ENCODE measurements around the gene GALM.

The GALM gene

DNA sequence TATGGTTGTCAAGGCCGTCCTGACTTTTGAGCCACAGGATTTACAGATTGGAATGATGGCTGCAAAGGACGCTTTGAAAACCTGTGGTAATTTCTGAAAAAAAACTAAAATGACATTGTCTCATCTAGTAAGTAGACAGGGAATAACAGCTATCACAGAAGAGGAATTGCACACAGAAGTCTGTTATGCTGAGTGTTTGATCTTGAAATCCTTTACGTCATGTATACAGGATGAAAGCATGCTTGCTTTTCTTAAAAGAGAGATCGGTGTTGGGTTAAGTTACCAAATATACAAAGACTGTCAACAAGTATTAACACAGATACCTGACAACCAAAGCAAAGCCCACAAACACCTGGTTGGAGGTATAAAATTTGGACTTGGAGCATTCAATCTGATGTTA is 97.8 kb downstream of the GALM start:
- no peaks in the 10 kb centered on the region for H4K20me1 ChIP-seq (ENCODE audit: control insufficient read depth, insufficient read depth, low read depth, low read length)
- H3K9me2 ChIP-seq (replicated peaks; ENCODE audit: control insufficient read depth, low read length) = no peaks in the 10 kb centered on the region
- H3K27ac ChIP-seq (ENCODE audit: low read depth, low read length) = no peak overlapping the region
- H3K4me3 ChIP-seq (ENCODE audit: low read length) = no peak overlapping the region
- TF ChIP-seq, protein P1, sequence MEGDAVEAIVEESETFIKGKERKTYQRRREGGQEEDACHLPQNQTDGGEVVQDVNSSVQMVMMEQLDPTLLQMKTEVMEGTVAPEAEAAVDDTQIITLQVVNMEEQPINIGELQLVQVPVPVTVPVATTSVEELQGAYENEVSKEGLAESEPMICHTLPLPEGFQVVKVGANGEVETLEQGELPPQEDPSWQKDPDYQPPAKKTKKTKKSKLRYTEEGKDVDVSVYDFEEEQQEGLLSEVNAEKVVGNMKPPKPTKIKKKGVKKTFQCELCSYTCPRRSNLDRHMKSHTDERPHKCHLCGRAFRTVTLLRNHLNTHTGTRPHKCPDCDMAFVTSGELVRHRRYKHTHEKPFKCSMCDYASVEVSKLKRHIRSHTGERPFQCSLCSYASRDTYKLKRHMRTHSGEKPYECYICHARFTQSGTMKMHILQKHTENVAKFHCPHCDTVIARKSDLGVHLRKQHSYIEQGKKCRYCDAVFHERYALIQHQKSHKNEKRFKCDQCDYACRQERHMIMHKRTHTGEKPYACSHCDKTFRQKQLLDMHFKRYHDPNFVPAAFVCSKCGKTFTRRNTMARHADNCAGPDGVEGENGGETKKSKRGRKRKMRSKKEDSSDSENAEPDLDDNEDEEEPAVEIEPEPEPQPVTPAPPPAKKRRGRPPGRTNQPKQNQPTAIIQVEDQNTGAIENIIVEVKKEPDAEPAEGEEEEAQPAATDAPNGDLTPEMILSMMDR (IDR thresholded peaks at IDR 0.05; ENCODE audit: low read depth, low read length, poor library complexity, severe bottlenecking) = no peak
- TF ChIP-seq EZH2phosphoT487 (IDR thresholded peaks at IDR 0.05; ENCODE audit: borderline replicate concordance, low read length) = no peak
- no peaks in the 10 kb centered on the region for H3K27me3 ChIP-seq (ENCODE audit: control insufficient read depth, low read length)
- H3F3A ChIP-seq (ENCODE audit: control insufficient read depth, insufficient read depth) = no peaks in the 10 kb centered on the region
- no peaks in the 10 kb centered on the region for H3K36me3 ChIP-seq (ENCODE audit: control insufficient read depth, low read length)
- H3K9me3 ChIP-seq (ENCODE audit: control insufficient read depth, insufficient read depth, low read length) = no peaks in the 10 kb centered on the region
- H3K79me2 ChIP-seq (ENCODE audit: control insufficient read depth, low read length) = no peaks in the 10 kb centered on the region
- peaks cover 5% of the 10 kb centered on the region; the same call in 1 of the 2 replicates for H3K4me1 ChIP-seq (ENCODE audit: control insufficient read depth, low read length)
- H3K4me2 ChIP-seq (ENCODE audit: low read length) = no peak overlapping the region

DNA sequence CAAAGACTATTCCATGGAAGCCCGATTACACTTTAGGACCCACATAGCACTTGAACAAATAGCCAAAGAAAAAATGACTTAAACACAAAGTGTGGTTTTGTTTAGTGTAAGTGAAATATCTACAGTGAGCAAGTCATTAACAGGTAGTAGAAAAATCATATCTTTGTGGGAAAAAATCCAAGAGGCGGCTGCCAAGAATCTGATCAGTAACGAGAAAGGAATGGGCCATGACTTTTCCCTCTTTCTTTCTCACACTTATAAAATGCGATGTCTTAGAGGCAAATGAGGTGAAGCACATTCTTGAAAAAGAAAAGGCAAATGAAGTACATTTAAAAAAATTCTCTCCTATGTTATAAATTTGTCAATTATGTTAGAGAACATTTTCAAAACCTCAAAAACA is 99.2 kb downstream of the GALM start:
- H4K20me1 ChIP-seq (ENCODE audit: control insufficient read depth, insufficient read depth, low read depth, low read length) = no peaks in the 10 kb centered on the region
- peaks cover 5% of the 10 kb centered on the region; the same call in 1 of the 2 replicates for H3K4me1 ChIP-seq (ENCODE audit: control insufficient read depth, low read length)
- no peaks in the 10 kb centered on the region for H3F3A ChIP-seq (ENCODE audit: control insufficient read depth, insufficient read depth)
- TF ChIP-seq EZH2phosphoT487 (IDR thresholded peaks at IDR 0.05; ENCODE audit: borderline replicate concordance, low read length) = no peak
- TF ChIP-seq, protein P1 (IDR thresholded peaks at IDR 0.05; ENCODE audit: low read depth, low read length, poor library complexity, severe bottlenecking) = no peak
- no peaks in the 10 kb centered on the region for H3K79me2 ChIP-seq (ENCODE audit: control insufficient read depth, low read length)
- no peaks in the 10 kb centered on the region for H3K9me2 ChIP-seq (replicated peaks; ENCODE audit: control insufficient read depth, low read length)
- no peak overlapping the region for H3K4me3 ChIP-seq (ENCODE audit: low read length)
- H3K9me3 ChIP-seq (ENCODE audit: control insufficient read depth, insufficient read depth, low read length) = no peaks in the 10 kb centered on the region
- H3K27ac ChIP-seq (ENCODE audit: low read depth, low read length) = no peak overlapping the region
- H3K36me3 ChIP-seq (ENCODE audit: control insufficient read depth, low read length) = no peaks in the 10 kb centered on the region
- no peaks in the 10 kb centered on the region for H3K27me3 ChIP-seq (ENCODE audit: control insufficient read depth, low read length)
- H3K4me2 ChIP-seq (ENCODE audit: low read length) = no peak overlapping the region

DNA sequence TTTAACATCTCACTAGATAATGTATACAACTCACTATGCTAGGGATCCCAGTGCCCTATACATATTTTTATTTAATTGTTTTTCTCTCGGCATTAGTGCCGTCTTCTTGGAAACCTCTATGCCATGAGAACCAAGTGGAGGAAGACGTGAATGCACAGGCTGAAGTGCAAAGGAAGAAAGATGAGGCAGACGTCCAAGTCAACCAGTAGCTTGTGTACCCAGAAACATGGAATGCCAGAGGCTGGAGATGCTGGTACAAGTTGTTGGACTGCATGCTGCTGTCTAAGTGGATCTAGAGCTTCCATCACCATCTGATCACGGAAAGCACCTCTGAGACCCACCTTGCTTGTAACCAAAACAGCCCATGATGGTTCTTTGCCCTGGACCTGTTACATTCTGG is 99.6 kb downstream of the GALM start:
- H4K20me1 ChIP-seq (ENCODE audit: control insufficient read depth, insufficient read depth, low read depth, low read length) = no peaks in the 10 kb centered on the region
- no peak overlapping the region for H3K27ac ChIP-seq (ENCODE audit: low read depth, low read length)
- no peaks in the 10 kb centered on the region for H3K27me3 ChIP-seq (ENCODE audit: control insufficient read depth, low read length)
- H3K79me2 ChIP-seq (ENCODE audit: control insufficient read depth, low read length) = no peaks in the 10 kb centered on the region
- no peaks in the 10 kb centered on the region for H3F3A ChIP-seq (ENCODE audit: control insufficient read depth, insufficient read depth)
- TF ChIP-seq, protein P1 (IDR thresholded peaks at IDR 0.05; ENCODE audit: low read depth, low read length, poor library complexity, severe bottlenecking) = no peak
- TF ChIP-seq EZH2phosphoT487 (IDR thresholded peaks at IDR 0.05; ENCODE audit: borderline replicate concordance, low read length) = no peak
- H3K4me3 ChIP-seq (ENCODE audit: low read length) = no peak overlapping the region
- H3K4me2 ChIP-seq (ENCODE audit: low read length) = no peak overlapping the region
- no peaks in the 10 kb centered on the region for H3K36me3 ChIP-seq (ENCODE audit: control insufficient read depth, low read length)
- H3K4me1 ChIP-seq (ENCODE audit: control insufficient read depth, low read length) = peaks cover 5% of the 10 kb centered on the region; the same call in 1 of the 2 replicates
- no peaks in the 10 kb centered on the region for H3K9me3 ChIP-seq (ENCODE audit: control insufficient read depth, insufficient read depth, low read length)
- no peaks in the 10 kb centered on the region for H3K9me2 ChIP-seq (replicated peaks; ENCODE audit: control insufficient read depth, low read length)
